ENCODE measurements around the gene LNX1. TPM values are rescaled to one million over a fixed set of nuclear protein-coding genes. Genes with fewer than 3 reads are reported as not detected.

LNX1 gene
- total RNA-seq, 1 donor from 2014 or later, result 1.6 TPM

DNA sequence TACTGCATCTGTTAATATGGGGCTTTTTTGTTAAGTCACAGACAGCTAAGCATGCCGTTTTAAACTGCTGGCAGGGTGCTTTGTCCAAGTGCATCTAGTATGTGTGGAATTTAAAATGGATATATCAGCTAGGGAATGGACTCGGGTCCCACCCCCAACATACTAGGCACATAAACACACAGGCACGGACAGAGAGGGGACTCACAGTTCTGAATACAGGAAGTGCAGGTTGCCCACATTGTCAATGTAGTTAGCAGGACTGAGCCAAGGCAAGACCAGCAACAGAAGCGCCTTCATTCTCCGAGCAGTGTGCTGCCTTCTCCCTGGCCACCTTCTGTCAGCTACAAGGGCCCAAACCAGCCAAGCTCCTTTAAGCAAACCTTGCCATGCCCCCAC is 33.6 kb downstream of the LNX1 start:
- no peak overlapping the region for H3K4me3 ChIP-seq (ENCODE audit: low read depth, low read length)
- H3K36me3 ChIP-seq (ENCODE audit: control insufficient read depth, insufficient read depth, low read length), result no peaks in the 10 kb centered on the region
- TF ChIP-seq, protein P1, sequence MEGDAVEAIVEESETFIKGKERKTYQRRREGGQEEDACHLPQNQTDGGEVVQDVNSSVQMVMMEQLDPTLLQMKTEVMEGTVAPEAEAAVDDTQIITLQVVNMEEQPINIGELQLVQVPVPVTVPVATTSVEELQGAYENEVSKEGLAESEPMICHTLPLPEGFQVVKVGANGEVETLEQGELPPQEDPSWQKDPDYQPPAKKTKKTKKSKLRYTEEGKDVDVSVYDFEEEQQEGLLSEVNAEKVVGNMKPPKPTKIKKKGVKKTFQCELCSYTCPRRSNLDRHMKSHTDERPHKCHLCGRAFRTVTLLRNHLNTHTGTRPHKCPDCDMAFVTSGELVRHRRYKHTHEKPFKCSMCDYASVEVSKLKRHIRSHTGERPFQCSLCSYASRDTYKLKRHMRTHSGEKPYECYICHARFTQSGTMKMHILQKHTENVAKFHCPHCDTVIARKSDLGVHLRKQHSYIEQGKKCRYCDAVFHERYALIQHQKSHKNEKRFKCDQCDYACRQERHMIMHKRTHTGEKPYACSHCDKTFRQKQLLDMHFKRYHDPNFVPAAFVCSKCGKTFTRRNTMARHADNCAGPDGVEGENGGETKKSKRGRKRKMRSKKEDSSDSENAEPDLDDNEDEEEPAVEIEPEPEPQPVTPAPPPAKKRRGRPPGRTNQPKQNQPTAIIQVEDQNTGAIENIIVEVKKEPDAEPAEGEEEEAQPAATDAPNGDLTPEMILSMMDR (IDR thresholded peaks at IDR 0.05; ENCODE audit: insufficient read depth, low read length, severe bottlenecking), result no peak
- FAIRE-seq (no peak), DNase-seq (ENCODE audit: low read depth) (no peak)
- no peaks in the 10 kb centered on the region for H3K27me3 ChIP-seq (ENCODE audit: control insufficient read depth, insufficient read depth, low read length)

DNA sequence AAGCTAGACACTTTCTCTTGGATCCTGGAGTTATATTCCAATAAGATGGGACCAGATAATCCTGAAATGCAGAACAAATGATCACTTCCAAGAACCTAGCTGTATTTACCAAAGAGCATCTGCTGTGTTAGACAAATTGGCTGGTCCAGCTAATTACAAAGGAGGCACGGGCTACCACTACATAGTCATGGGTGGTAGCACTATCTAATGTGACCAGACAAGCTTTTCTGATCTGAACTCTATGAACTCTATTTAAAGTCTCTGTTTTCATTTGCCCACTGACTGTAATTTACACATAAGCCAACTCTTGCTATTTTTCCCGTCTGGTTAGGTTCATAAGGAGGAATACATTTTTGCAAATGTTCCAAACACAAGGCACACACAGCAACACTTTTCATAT is 34.6 kb downstream of the LNX1 start:
- H3K4me3 ChIP-seq (ENCODE audit: low read depth, low read length), result no peak overlapping the region
- DNase-seq (ENCODE audit: low read depth) (no peak), FAIRE-seq (no peak)
- no peaks in the 10 kb centered on the region for H3K36me3 ChIP-seq (ENCODE audit: control insufficient read depth, insufficient read depth, low read length)
- TF ChIP-seq, protein P1 (IDR thresholded peaks at IDR 0.05; ENCODE audit: insufficient read depth, low read length, severe bottlenecking), result no peak
- no peaks in the 10 kb centered on the region for H3K27me3 ChIP-seq (ENCODE audit: control insufficient read depth, insufficient read depth, low read length)

DNA sequence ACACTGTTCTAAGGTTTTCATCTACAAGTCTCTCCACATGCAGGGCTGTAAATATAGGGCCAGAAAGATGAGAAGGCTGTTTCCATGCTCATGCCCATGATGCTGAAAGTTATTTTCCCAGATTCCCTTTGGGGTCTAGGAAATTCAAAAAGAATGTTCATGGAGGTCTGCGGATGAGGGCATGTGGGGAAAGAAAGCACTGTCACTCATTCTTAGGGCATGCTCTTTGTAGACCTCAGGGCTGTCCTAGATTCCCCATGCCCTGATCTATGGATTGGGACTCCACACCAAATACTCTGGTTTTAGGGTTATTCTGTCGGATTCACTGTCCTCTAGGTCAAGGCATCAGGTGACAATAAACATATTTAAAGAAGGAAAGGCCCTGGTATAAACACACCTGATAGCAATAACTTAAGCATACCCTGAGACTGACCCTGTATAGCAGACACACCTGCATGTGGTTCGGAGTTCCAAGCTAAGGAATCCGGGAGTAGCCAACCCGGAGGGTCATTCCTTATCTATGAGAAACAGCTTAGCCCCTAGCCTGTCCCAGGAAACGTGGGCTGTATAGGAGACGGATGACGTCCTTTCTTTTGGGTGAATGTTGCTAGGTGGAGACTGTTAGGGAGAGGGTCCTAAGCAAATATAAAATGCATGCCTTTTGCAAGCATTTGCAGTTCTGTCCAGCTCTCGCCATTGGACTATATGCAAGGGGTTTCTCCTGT is 37.6 kb downstream of the LNX1 start:
- H3K27me3 ChIP-seq (ENCODE audit: control insufficient read depth, insufficient read depth, low read length), result no peaks in the 10 kb centered on the region
- peak; percentile 82 for FAIRE-seq
- no peaks in the 10 kb centered on the region for H3K36me3 ChIP-seq (ENCODE audit: control insufficient read depth, insufficient read depth, low read length)
- no peak overlapping the region for H3K4me3 ChIP-seq (ENCODE audit: low read depth, low read length)
- no peak for DNase-seq (ENCODE audit: low read depth)
- TF ChIP-seq, protein P1 (IDR thresholded peaks at IDR 0.05; ENCODE audit: insufficient read depth, low read length, severe bottlenecking), result no peak

DNA sequence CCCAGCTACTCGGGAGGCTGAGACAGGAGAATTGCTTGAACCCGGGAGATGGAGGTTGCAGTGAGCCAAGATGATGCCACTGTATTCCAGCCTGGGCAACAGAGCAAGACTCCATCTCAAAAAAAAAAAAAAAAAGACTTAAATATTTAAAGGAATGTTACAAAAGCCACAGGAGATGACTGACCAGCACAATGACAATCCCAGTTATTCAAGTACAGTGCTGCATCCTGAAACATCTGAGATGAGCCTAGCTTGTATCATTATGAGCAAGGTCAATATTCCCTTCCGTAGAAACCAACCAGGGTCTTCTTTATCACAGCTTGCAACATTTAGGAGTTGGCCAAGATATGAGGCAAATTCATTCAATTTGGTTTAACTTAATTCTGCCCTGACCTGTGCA is 38.6 kb downstream of the LNX1 start:
- no peaks in the 10 kb centered on the region for H3K27me3 ChIP-seq (ENCODE audit: control insufficient read depth, insufficient read depth, low read length)
- TF ChIP-seq, protein P1 (IDR thresholded peaks at IDR 0.05; ENCODE audit: insufficient read depth, low read length, severe bottlenecking), result no peak
- FAIRE-seq, result no peak
- DNase-seq (ENCODE audit: low read depth), result no peak
- H3K36me3 ChIP-seq (ENCODE audit: control insufficient read depth, insufficient read depth, low read length), result no peaks in the 10 kb centered on the region
- H3K4me3 ChIP-seq (ENCODE audit: low read depth, low read length), result no peak overlapping the region

DNA sequence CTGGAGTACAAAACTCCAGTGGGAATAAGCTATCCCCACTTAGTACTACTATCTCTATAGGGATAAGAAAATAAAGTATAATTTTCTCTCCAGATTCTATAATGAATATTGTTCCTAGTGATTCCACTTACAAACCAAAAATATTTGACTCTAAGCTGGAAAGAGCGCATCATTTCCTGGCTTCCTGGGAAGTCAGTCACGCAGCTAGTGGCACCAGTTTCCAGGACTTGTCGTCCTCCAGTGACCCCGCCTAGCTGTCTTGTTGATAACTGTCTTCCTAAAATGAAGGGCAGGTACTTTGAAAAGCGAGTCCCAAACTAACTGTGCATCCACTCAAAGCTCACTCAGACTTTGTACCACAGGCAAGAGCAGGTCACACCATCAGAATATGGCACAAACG is 39.3 kb downstream of the LNX1 start:
- Histone ChIP-seq H3K4me3 (ENCODE audit: low read depth, low read length) (no peak overlapping the region), H3K27me3 (ENCODE audit: control insufficient read depth, insufficient read depth, low read length) (no peaks in the 10 kb centered on the region), H3K36me3 (ENCODE audit: control insufficient read depth, insufficient read depth, low read length) (no peaks in the 10 kb centered on the region)
- no peak for DNase-seq (ENCODE audit: low read depth)
- FAIRE-seq, result no peak
- TF ChIP-seq, protein P1 (IDR thresholded peaks at IDR 0.05; ENCODE audit: insufficient read depth, low read length, severe bottlenecking), result no peak
